ENCODE measurements around the gene STKLD1.

DNA sequence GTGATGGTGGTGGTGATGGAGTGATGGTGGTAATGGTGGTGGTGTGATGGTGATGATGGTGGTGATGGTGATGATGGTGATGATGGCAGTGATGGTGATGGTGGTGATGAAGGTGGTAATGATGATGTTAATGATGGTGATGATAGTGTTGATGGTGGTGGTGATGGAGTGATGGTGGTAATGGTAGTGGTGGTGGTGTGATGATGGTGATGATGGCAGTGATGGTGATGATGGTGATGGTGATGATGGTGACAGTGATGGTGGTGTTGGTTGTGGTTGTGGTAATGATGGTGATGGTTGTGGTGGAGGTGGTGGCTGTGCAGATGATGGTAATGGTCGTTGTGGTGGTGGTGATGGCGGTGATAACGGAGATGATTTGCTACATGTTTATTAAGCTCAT, 7.3 kb downstream of the STKLD1 start:
- TF ChIP-seq, protein P1, sequence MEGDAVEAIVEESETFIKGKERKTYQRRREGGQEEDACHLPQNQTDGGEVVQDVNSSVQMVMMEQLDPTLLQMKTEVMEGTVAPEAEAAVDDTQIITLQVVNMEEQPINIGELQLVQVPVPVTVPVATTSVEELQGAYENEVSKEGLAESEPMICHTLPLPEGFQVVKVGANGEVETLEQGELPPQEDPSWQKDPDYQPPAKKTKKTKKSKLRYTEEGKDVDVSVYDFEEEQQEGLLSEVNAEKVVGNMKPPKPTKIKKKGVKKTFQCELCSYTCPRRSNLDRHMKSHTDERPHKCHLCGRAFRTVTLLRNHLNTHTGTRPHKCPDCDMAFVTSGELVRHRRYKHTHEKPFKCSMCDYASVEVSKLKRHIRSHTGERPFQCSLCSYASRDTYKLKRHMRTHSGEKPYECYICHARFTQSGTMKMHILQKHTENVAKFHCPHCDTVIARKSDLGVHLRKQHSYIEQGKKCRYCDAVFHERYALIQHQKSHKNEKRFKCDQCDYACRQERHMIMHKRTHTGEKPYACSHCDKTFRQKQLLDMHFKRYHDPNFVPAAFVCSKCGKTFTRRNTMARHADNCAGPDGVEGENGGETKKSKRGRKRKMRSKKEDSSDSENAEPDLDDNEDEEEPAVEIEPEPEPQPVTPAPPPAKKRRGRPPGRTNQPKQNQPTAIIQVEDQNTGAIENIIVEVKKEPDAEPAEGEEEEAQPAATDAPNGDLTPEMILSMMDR (IDR thresholded peaks at IDR 0.05; ENCODE audit: low read depth, low read length, poor library complexity, severe bottlenecking), result no peak
- TF ChIP-seq EZH2phosphoT487 (IDR thresholded peaks at IDR 0.05; ENCODE audit: borderline replicate concordance, low read length), result no peak
